Vein endothelial cell (primary cell): ENCODE results near the gene PDE5A. TPM values are rescaled to one million over a fixed set of nuclear protein-coding genes. Genes with fewer than 3 reads are reported as not detected.

Experiments used
- small RNA-seq: library from RNA; depleted of rRNA; stranded (forward); fragments of <200 nt; gene quantifications from one replicate; pipeline ENCODE3, GENCODE V24; 2012
- total RNA-seq: library from RNA; depleted of rRNA; stranded (reverse); fragments of >200 nt; gene quantifications from 2 replicates; pipeline ENCODE4 v1.2.3, GENCODE V29; 2012

The PDE5A gene
- 4.5 and 5.6 TPM in 2 replicates for total RNA-seq

GRCh38 chr4:119628281-119629141 lies at the start of gene PDE5A:
TSS of gene PDE5A (minus strand) at chr4:119628804. CDS start at chr4:119628671, 133 bp downstream.

Small RNA genes within 50 kb of the gene (small RNA-seq; reads per million reads assigned to genes)
- gene RF00614 = not detected
